Medulla oblongata (tissue), 1 donor: Measurements from ENCODE around the gene TCEA3.

Source experiments
- DNase-seq: peaks from one replicate; pipeline ENCODE4 v3.0.0-alpha.2; 2015; ENCODE audit errors: extremely low spot score

The TCEA3 gene

DNA sequence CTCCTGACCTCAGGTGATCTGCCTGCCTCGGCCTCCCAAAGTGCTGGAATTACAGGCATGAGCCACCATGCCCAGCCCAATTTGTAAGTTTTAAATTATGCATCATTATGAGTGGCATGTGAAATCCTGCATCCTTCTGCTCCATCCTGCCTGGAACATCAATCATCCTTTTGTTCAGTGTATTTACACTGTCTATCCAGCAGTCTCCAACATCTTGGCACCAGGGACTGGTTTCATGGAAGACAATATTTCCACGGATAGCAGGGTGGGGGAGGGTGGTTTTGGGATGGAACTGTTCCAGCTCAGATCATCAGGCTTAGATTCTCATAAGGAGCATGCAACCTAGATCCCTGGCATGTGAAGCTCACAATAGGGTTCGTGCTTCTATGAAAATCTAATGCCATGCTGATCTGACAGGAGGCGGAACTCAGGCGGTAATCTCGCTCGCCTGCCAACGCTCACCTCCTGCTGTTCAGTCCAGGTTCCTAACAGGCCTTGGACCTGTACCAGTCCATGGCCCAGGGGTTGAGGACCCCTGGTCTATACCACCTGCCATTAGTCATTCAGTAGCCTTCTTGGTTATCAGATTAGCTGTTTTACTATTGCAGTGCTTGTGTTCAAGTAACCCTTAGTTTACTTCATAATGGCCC is 22.2 kb upstream of the TCEA3 start:
- DNase-seq: peak; percentile 6

DNA sequence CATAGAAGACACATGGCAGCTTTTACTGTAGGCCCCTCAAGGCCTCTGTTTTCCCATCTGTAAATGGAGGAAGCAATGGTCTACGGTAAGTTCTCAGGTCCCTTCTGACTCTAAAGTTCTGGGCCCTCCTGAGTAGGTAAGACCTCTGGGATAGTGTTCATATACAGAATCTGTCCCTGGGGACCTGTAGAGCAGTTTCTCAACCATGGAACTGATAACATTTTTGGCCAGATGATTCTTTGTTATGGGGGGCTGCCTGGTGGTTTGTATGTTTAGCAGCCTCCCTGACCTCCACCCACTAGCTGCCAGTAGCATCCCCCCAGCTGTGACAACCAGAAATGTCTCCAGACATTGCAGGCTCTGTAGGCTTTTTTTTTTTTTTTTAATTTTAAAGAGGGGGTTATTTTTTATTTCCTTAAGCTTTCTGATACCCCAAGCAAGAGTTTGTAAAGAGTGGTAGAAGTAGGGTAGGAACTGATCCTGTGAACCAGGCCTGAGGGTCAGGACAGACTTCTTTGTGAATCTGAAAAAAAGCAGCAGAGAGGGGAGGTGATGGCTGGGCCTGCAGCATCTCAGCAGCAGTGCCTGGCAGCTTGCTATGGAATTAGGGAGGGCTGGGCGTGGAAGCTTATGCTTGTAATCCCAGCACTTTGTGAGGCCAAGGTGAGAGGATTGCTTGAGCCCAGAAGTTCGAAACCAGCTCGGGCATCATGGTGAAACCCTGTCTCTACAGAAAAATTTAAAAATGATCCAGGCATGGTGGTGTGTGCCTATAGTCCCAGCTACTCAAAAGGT is 20.2 kb upstream of the TCEA3 start:
- DNase-seq: no peak

DNA sequence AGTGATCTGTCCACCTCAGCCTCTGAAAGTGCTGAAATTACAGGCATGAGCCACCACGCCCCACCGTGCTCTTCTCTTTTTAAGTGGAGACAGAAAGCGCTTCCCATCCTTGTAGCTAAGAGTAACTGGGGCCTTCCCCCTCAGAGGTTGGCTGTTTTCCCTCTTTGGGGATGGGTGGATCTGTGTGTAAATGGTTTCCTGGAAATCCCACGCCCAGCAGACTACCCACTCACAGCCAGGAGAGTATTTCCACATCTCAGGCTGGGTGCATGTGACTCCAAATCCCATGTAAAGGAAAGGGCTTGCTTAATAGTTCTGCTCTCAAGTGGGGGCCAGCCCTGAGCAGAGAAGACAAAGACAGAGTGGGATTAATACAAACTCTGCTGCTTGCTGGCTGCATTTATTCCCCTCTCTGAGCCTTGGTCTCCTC is 19.6 kb upstream of the TCEA3 start:
- DNase-seq: peak; percentile 33

DNA sequence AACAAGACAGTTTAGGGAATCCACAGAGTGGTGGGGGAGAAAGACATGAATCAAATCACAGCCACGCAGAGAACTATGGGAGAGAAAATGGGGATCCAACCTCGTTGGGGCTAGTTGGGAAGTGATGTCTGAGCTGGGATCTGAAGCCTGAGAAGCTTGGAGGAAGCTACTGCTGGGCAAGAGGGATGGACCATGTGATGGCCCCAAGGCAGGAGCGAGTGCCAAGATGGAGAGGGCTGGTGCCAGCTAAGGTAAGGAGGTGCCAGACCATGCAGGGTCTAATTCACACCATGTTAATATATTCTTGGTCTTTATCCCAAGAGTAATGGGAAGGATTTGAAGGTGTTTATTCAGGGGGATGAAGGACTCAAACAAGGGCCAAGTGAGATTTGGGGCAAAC is 18.2 kb upstream of the TCEA3 start:
- no peak for DNase-seq

DNA sequence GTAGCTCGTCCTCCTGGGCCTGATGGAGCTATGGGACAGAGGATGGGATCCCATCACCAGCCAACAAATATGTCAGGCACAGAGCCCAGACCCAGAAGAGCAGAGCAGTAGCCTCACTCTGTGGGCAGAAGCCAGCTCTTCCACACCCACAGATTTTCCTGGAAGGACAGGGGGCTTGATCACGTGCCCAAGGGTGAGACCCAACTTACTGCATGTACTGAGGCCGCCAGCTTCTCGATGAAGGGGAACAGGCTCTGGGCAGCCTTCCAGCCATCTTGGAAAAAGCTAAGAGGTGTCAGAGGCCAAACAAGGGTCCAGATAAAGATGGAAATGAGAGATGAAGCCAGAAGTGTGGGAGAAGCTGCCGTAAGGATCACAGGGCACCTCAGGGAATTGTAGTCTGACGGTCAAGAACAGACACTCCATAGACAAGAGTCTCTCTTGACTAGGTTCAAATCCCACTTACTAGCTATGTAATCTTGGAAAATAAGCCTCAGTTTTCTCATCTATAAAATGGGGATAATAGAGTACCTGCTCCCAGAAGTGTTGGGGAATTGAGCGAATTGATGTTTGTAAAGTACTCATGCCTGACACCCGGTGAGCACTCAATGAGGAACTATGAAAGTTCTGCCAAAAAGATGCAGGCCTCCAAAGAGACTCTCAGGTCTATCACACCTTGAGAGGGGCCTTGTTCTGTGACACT is 17.0 kb upstream of the TCEA3 start:
- DNase-seq: no peak

DNA sequence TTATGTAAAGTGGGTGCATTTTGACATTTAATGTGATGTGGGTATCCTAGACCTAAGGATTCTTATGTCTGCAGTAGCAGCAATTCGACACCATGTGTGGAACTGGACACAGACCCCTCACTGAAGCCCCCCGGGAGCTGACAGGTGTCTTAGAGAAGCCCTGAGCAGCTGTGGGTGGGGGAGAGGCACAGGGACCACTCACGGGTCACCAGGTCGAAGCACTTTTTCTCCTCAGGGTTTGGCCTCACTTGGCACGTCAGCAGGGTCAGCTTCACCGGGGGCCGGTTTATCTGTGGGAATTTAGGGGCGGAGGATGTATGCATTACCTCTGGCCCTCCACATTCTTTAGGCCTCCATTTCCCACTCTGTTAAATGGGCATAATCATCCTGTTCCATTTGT is 14.0 kb upstream of the TCEA3 start:
- no peak for DNase-seq

DNA sequence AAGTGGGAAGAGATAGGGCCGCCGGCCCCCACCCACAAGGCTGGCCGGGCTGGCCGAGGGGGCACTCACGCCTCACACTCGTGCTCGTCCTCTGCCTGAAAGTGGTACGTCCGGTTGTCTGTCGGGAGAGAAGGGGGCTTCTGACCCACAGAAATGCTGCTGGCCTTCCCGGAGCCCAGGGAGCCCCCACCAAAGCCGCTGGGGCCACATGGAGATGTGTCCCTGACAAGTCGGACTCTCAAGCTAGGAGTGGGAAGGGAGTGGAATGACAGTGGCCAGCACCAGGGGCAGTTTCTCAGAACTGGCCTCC is 12.8 kb upstream of the TCEA3 start:
- DNase-seq: no peak

DNA sequence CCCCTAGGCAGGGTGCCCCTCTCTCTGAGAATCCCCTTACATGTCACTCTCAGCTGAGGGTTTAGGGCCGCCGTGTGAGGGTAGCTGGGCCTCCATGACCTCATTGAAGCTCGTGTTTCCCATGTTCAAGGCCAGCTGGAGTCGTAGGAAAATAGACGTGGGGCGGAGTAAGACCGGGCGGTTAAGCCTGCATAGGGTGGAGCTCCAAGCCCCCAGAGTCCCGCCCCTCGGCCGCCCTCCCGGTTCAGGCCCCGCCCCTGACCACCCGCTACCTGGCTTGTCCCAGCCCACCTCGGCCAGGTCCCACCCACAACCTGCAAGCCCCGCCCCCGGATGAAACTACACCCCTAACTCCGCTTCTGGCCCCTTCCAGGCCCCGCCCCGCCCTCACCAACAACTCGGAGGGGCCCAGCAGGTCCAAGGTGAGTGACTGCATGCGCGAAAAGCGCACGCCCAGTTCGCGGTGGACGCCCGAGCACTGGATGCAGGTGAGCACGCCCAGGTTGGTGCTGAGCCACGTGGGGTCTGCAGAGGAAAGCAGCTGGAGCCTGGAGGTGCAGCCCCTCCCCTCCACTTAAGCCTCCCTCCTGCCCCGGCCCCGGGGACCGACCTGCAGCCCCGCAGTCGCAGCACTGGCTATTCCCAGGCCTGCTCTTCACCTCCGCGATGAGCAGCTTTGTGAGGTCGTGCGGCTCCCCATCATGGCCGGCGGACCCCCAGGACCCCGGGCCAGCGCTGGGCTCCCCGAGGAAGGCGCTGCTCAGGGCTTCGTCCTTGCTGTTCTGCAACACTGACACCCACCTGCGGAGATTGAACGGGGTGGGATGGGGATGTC is 12.2 kb upstream of the TCEA3 start:
- no peak for DNase-seq

DNA sequence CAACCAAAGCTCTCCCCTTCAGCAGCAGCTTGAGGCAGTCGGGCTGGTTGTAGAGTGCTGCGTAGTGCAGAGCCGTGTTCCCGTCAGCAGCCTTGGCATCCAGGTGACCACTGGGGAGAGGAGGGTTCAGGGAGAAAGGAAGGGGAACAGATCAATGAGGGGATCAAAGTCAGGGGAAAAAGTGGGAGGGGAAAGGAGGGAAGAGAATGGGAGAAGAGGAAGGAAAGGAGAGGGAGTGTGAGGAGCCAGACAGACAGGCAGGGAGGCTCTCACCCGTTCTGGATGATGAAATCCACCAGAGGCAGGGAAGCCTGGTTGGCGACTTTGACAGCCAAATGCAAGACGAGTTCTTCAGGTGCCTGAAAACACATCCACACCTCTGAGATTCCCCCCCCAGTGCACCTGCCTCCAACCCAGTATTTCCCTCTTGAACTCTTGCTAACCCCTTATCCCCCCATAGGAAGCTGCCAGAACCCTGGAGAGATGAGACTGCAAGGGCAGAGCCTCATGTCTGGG is 9.8 kb upstream of the TCEA3 start:
- no peak for DNase-seq

DNA sequence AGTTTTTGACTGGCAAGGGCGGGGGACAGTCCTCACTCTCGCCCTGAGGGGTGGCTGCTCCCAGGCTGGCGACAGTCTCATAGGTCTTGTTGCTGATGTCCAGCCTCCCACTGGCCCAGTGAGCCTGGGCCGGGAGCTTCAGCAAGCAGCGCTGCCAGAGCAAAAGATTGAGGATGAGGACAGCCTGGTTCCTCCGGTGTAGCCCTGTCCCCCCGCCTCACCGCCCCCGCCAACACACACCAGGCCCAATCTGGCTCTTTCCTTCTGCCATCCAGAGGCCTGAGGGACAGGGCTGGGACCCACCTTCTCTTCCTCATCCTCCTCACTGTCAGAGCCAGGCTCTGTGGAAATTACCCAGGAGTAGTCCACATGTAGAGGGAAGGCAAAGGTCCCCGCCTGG is 8.6 kb upstream of the TCEA3 start:
- no peak for DNase-seq

DNA sequence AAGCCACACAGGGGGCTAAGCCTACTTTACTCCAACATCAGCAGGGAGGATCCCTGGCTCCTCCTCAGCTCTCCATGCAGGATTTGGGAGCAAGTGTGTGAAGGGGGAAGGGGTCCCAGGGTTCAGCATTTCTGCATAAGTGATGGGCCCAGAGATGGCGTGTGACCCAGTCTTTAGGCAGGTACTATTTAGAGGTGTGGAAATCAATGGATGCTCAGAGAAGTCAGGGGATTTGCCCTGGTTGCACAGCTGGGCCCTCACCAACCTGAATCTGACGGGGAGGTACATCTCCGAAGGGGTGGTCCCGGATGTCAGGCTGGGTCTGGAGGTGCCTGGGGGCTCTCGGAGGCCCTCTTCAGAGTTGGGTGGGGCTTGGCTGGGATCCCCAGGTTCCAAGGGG is 6.9 kb upstream of the TCEA3 start:
- no peak for DNase-seq

DNA sequence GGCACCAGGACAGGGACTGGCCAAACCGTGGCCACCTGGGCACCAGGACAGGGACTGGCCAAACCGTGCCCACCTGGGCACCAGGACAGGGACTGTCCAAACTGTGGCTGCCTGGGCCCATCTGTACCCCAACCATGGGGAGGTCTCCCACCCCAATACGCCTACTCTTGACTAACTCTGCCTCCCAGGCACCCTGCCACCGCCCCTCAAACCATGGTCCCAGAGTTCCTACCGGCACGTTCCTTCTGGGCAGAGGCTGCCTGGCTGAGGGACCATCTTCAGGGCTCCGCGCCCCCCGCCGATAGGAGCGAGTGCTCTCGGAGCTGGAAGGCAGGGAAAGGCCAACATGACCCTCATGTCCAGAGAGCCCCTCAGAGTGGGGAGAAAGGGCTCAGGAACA is 6.3 kb upstream of the TCEA3 start:
- no peak for DNase-seq

DNA sequence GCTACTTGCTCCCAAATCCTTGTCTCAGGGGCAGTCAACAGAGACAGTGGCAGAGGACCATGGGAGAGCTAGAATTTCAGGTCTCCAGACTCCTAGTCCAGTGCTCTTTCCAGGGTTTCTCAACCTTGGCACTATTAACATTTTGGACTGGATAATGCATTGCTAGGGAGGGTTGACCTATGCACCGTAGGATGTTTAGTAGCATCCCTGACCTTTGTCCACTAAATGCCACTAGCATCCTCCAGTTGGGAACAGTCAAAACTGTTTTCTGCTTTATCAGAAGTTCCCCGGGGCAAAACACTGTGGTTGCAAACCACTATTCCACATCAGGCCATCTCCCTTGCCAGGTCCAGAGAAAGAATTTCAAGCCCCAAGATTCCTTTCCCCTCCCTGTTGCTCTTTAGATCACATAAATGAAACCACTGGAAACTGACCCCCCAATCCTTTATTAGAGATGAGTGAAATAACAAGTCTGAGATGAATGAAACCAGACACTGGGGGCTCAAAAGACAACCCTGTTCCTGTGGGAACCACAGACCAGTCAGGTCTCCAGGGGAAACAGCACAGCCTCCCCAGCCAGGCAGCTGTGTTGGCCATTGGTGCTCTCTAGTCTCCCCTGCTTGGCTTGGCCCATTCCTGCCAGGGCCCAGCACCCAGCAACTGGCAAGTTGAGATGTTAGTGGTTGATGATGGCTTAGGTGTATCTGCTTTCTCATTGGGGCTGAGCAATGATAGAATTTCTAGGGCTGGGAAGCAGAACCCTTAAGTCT is 3.8 kb upstream of the TCEA3 start:
- no peak for DNase-seq

DNA sequence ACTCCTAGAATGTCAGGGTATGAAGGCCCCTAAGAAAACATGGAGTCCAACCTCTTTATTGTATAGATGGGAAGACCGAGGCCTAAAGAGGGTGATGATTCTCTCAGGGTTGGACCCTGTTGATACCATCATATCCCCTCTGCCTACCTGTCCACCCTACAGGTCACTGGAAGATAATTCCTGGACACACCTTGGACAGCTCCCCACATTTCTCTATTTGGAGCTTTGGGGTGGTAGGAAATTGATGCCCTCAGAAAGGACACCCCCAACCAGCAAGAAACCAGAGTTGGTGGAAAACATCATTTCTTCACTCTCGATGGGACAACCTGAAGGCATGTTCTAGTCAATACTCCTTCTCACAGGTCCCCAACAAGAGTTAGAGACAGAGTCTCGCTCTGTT is 3.0 kb upstream of the TCEA3 start:
- DNase-seq: no peak

DNA sequence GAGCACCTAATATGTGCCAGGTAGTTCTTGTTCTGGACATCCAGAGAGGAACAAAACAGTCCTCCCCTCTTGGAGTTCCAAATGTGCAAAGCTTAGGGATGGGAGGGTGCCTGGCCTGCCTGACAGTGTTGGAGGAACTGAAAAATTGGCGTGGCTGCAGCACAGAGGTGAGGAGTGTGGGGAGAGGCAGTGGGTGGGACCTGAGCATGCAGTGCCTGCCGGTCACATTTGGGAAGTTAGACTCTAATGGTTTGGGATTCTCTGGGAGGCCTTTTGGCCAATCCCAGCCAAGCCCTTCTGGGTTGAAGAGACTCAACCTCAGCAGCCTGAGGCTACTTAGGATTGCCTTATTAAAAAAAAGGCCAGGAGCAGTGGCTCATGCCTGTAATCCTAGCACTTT is 2.3 kb upstream of the TCEA3 start:
- DNase-seq: no peak

DNA sequence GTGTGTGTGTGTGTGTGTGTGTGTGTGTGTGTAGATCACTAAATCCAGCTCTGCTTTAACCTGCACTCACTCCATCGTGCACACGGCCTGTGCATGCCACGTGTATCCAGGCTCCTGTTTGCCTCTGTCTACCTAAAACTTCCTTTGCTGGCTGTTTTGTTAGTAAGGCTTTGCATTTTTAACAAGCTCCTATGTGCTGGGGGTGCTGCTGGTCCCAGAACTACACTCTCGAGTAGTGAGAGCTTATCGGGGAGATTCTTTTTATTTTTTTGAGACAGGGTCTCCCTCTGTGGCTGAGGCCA is 596 bp upstream of the TCEA3 start:
- DNase-seq: no peak

DNA sequence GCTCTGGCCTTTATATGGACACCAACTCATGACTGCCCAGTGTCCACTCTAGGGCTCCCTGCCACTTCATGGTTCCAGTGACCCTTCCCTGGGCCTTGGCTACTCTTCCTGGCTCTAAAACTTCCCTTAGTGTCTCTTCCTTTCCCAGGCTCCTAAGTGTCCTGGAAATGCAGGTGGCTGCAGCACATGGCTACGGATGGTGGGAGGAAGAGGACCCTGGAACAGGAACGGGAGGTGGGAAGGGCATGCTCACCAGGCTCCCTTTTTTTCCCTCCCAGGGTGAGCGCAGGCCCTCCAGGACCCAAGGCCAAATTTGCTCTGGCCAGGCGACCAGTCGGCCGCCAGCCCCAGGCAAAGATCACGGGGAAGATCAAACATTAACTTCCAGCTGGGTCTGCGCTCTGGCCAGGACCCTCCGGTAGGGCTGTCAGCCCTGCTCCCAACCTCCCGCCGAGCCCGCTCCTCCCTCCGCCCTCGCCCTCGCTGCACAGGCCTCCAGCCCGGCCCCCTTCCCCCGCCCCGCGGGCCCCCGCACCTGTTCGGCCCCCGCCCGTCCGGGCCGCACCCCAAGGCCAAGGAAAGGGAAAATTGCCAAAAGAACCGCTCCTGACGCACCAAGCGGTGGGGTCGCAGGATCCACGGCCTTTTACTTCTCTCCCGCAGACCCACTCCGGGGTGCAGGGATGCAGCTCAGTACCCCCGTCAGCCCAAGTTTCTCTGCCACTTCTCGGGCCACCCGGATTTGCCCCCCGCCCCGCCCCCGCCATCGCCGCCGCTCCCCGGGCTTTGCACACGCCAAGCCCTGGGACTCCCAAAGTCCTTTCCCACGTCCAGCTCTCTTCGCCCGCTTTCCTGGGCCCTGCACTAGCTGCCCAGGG is 894 bp downstream of the TCEA3 start:
- DNase-seq: no peak

DNA sequence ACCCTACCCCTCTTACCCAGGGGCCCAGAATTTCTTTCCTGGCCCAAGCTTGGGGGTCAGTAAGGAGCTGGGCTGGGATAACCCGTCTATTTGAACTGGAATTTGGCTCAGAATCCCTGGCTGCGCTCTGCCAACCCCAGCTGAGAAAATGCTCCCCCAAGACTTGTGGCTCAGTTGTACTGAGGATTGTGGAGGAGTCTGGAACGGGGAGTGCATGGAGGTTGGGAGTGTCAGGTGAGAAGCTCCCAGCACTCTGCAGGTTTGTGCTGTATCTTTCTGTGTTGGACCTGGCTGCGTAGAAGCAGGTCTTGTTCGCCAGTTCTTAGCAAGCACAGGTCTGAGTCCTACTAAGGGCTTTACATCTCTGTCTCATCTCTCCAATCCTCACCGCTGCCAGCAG is 1.6 kb downstream of the TCEA3 start:
- DNase-seq: no peak

DNA sequence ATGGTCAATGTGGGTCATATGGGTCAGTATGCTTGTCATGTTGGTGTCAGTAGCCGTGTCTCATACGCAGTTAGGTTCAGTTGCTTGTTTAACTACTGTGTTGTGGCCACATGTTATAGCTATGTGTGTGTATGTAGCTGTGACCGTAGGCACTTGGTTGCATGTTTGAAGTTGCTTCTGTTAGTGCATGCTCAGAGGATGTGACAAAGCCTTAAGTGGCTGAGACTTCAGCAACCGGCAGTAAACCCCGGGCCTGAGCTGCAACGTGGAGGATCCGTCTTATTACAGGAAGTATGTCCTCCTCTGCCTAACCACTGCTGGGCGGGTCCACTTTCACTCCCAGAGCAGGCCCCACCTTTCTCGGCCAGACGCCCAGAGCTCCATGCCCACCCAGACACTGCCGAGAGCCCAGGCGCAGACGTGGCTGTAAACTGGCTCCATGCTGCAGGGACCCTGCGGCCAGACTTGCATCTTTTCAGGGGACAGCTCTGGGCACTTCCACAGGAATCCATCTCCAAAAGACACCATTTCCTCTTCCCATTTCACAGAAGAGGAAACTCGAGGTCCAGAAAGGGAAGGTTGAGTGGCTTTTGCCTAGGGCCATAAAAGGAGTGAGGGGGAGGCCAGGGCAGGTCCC is 2.2 kb downstream of the TCEA3 start:
- no peak for DNase-seq

DNA sequence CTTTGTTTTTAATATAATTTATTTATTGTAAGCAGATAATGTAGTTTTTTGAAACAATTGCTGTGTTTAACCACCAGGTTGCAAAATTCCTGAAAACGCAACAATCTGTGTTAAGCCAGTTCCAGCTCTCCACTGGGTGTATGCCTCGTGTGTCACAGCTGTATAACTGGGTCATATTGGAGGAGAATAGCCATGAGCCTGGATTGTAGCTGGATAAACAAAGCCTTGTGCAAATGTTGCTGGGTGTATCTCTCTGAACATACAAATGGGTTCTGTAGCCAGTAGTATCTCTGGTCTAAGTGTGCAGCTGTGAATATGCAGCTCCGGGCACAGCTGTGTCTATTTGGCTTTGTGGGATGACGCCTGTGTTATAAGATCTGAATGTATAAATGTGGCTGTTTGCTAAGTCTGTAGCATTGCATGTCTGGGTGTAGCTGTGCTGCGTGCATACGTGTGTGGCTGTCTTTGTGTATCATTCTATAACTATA is 2.8 kb downstream of the TCEA3 start:
- DNase-seq: peak; percentile 22
